ENCODE data around the gene TMEM203.
"Not testable (repeated sequence)": the region's sequence is repeated elsewhere in the genome, so short reads cannot be mapped to it uniquely, and the experiment has no call there.

TMEM203 gene

DNA sequence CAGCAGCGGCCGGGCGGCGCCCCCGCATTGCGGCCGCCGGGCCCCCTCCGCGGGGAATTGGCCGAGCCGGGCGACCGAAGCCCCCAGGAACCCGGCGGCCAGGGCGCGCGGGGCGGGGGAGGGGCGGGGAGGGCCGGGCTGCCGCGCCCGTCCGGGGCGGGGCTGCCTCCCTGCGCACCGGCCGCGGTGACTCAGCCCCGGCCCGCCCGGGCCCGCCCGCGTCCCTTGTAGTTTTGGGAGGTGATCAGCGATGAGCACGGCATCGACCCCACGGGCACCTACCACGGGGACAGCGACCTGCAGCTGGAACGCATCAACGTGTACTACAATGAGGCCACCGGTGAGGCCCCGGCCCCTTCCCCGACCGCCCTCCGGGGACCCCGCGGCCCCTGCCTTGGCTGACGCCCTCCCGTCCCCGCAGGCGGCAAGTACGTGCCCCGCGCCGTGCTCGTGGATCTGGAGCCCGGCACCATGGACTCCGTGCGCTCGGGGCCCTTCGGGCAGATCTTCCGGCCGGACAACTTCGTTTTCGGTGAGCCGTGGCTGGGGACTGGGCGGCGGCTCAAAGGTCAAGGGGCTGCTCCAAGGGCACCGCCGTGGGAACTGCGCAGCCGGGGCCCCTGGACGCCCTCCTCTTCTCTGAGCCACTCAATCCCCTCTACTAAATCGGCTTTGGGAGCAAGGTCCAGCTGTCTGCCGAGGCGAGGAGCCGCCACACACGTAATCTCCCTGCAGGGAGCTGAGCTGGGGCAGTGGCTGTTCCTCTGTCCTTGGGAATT lies 36.2 kb upstream of the TMEM203 start:
- DNase-seq = peak; percentile 37 to 69 (median 50)

DNA sequence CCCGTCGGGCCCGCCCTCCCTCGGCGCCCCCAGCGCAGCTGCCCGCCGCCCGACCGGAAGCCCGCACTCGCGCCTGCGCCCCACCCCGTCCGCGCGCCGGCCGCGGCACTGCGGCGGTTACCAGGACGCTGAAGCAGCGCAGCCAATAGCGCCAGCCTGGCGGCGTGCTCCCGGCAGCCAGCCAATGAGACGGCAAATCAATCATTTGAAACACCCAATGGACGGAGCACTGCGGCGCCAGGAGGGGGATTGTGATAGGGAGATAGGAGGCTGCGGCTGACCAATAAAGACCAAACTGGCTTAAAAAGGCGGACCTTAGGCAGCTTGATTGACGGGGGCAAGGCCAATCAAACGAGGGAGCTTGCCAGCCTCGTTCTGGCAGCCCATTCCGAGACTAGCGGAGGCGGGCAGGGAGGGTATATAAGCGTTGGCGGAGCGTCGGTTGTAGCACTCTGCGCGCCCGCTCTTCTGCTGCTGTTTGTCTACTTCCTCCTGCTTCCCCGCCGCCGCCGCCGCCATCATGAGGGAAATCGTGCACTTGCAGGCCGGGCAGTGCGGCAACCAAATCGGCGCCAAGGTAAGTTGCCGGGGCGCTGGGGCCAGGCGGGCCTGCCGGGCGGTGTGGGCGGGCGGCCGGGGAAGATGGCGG lies 35.5 kb upstream of the TMEM203 start, which contains the start of gene TUBB4B:
Gene TUBB4B (plus strand): TSS at position 447 of the 649 bp plus-strand sequence. CDS start 74 bp downstream, at position 521.
- DNase-seq = peak; percentile 91 to 100 (median 96)

DNA sequence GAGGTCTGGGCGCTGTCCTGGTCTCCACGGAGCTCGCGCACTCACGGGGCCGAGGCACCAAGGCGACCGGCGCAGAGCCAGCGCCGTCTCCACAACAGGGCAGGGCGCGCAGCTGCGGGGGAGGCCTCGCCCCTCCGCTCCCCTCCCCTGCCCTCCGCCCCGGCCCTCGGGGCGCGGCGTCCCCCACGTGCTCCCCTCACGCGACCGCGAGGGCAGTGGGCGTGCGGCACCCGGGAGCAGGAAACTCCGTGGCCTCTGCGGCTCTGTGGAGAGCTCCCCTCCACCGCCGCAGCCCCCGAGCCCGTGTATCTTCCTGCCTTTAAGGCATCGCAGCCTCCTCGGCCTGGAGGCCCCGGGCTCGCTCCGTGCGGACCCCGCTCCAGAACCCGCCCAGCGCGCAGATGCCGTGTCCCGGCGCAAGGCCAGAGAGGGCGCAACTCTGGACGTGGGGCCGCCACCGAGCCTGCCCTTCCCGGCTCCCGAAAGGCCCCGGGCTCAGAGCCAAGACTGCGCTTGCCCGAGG lies 34.9 kb upstream of the TMEM203 start:
- DNase-seq = peak; percentile 60 to 69 (median 65)

DNA sequence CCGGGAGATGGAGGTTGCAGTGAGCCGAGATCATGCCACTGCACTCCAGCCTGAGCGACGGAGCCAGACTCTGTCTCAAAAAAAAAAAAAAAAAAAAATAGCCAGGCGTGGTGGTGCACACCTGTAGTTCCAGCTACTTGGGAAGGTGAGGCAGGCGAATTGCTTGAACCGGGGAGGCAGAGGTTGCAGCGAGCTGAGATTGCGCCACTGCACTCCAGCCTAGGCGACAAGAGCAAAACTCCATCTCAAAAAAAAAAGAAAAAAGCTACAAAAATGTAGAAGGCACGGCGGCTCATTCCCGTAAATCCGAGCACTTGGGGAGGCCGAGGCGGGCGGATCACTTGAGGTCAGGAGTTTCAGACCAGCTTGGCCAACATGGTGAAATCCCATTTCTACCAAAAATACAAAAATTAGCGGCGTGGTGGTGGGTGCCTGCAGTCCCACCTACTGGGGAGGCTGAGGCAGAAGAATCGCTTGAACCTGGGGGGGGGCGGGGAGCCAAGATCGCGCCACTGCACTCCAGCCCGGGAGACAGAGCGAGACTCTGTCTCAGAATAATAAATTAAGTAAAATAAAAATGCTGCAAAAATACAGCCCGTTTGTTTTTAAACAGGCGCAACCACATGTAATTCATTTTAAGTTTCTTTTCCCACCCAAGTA lies 34.2 kb upstream of the TMEM203 start:
- not testable (repeated sequence) for DNase-seq

DNA sequence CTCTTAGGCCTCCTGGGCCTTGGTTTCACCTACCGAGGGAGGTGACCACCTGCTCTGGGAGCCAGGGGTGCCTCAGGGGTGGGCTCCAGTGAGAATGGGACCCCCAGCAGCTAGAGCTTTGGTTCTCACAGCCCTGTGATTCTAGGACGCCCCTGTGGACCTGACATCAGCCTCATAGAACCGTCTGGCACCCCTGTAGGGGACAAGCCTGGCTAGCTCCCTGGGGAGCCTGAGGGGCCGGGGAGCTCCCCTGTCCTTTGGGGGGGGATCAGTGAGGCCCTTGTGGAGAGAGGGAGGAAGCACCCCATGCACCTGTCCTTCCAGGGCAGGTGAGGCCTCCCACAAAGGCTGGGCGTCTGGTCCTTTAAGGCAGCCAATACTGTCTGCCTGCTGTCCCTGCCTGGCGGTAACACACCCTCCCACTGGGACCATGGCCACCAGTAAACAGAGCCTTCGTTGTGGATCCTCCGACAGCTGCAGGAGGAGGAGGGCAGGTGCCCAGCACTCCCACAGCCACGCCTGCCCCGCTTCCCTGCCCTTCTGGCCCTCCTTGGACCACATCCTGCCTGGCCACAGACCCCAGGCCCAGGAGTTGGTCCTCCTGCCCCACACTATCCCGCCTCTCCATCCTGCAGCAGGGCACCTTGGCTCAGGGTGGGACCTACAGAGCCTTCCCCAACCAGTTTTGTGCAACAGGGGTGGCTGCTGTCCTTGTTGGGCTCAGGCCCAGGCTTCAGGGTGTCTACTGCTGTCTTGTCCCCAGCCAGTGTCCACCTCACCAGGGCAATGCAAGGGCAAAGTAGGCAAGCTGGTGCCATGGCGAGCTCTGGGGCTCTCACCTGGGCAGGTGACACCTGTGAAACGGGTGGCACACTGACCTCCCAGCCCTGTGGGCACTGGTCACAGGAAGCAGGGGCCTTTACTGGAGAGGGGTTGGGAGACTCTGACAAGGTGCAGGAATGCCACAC lies 32.6 kb upstream of the TMEM203 start:
- DNase-seq = no peak

DNA sequence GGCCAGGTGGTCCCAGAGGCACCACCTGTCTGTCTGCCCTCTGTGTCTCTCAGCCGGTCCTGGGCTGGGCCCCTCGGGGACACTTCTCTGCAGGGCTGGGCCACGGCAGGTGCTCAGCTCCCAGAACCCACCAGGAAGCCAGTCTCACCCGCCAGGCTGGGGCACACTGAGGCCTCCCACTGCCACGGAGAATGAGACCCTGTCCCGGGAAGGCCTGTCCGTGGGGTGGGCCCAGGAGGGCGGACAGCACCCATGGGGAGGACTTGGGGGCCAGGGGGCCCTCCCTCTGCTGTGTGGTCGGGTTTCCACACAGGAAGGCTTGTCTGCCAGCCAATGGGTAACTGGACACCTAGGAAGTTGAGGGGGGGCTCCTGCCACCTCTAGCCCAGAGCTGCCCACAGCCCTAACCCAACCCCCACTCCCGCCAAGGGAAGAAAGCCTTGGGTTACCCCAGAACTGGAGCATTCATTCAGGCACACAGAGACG lies 31.5 kb upstream of the TMEM203 start:
- no peak for DNase-seq

DNA sequence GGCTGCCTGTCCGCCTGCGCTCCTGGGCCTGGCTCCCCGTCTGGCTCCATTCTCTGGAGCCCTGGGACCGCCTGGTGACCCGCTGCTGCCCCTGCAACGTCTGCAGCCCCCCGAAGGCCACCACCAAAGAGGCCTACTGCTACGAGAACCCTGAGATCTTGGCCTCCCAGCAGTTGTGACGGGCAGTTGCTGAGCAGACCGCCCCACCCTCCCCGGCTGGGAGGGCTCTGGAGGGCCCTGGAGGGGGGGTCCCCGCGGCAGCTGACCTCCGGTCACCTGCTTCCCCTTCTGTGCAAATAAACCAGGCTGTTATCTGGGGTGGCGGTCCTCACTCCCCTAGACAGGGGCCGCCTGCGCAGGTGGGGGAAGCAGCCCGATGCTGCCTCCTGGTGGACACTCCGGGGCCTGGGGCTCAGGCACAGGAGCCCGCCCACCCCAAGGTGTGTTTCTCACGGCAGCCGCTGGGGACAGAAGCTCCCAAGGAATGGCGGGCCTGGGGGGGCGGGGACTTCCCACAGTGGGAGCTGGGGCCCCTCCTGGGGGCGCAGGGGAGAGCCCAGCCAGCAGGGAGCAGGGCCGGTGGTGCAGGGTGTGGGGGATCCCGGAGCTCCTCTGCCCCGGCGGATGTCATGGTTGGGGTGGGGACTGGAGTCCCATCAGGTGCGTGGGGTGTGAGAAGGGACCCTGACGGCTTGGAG lies 30.9 kb upstream of the TMEM203 start:
- DNase-seq = peak; percentile 83 to 88 (median 86)

DNA sequence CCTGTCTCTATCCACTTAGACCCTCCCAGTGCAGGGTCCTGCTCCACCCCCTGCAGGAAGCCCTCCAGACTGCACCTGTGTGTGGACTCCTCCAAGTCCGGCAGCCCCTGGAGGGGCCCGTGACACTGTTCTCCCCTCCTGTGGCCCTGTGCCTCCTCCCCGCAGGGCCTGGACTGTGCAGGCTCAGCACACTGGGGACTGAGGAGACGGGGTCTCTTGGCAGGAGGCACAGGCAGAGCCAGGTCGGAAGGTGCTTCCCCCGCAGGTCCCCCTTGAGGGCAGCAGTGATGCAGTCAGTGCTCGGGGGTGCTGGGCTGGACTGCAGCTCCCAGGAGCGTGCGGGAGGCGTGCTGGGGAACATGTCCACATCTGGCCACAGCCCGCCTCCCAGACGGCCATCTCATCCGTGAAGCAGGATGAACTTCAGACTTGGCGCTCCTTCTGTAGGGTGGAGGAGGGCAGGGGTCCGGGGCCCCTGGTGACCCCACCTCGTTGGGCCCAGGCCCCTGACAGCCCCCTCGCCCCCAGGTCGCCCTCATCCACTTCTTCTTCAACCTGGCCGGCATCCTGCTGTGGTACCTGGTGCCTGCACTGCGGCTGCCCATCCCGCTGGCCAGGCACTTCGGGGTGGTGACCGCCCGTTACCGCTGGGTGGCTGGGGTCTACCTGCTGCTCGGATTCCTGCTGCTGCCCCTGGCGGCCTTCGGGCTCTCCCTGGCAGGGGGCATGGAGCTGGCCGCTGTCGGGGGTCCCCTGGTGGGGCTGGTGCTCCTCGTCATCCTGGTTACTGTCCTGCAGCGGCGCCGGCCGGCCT lies 30.2 kb upstream of the TMEM203 start:
- DNase-seq = no peak

DNA sequence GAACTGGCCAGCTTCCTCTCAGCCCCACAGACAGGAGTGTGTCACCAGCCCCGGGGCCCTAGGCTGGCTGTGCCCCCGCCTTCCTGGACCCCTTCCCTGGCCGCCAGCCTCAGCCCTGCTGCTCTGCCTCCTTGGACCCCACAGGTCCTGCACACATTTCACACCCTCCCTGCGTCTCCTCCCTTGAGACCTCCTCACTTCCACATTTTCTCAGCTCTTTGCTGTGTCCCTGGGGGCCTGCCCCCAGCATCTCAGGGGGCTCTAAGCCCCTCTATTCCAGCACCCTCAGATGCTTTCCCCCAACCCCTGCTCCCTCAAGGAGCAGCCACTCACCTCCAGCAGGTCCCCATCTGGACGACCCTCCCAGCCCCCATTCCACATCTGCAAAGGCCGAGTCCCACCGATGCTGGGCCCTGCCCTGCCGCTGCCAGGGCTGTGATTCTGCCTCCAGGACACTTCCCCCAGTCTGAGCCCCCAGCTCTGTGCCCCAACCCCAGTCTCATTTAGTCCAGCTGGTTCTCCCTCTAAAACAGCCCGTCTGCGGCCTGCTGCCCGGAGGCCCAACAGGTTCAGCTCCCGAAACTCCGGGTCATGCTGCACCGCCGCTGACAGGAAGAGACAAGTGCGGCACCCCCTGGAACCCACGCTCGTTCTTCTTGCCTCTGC lies 29.4 kb upstream of the TMEM203 start:
- DNase-seq = no peak

DNA sequence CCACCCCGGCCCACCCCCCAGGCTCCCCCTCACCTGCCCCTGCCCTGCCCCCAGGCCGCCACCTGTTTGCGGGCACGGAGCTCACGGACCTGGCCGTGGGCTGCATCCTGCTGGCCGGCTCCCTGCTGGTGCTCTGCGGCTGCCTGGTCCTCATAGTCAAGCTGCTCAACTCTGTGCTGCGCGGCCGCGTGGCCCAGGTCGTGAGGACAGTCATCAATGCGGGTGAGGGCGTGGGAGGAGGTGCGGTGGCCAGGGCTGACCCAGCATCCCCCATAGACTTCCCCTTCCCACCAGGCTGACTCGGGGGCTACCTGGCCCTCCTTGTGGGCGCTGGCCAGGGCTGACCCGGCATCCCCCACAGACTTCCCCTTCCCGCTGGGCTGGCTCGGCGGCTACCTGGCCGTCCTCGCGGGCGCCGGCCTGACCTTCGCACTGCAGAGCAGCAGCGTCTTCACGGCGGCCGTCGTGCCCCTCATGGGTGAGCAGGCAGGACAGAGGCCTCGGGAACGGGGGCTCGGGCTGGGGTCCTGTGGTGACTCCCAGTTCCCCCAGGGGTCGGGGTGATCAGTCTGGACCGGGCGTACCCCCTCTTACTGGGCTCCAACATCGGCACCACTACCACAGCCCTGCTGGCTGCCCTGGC lies 28.7 kb upstream of the TMEM203 start:
- DNase-seq = no peak

DNA sequence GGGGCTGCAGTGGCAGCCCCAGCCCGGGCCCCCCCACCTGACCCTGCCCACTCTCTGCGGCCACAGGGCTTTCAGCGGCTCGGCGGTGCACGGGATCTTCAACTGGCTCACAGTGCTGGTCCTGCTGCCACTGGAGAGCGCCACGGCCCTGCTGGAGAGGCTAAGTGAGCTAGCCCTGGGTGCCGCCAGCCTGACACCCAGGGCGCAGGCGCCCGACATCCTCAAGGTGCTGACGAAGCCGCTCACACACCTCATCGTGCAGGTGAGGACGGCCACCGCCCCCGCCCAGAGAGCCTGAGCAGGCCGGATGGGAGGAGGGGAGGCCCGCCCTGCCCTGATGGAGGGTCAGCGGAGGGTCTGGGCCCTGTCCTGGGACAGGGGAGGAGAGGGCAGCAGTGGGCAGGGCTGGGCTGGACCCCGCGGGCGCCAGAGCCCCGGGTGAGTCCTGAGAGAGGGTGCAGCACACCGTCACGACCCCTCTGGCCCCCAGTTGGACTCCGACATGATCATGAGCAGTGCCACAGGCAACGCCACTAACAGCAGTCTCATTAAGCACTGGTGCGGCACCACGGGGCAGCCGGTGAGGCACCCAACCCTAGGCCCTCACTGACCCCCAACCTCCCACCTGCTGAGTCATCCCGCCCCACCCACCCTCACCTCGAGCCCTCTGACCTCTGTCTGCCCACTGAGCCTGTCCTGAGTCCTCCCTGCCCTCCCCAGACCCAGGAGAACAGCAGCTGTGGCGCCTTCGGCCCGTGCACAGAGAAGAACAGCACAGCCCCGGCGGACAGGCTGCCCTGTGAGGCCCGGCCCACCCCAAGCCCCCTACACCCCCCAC lies 27.9 kb upstream of the TMEM203 start:
- DNase-seq = no peak

DNA sequence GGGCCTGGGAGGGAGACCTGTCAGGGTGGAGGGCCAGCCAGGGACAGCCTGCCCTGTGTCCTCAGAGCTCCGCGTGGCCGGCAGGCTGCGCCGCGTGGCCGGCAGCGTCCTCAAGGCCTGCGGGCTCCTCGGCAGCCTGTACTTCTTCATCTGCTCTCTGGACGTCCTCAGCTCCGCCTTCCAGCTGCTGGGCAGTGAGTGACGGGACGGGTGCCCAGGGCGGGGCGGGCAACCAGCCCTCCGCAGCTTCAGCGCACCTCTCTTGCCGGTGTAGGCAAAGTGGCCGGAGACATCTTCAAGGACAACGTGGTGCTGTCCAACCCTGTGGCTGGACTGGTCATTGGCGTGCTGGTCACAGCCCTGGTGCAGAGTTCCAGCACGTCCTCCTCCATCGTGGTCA lies 27.1 kb upstream of the TMEM203 start:
- DNase-seq = no peak

DNA sequence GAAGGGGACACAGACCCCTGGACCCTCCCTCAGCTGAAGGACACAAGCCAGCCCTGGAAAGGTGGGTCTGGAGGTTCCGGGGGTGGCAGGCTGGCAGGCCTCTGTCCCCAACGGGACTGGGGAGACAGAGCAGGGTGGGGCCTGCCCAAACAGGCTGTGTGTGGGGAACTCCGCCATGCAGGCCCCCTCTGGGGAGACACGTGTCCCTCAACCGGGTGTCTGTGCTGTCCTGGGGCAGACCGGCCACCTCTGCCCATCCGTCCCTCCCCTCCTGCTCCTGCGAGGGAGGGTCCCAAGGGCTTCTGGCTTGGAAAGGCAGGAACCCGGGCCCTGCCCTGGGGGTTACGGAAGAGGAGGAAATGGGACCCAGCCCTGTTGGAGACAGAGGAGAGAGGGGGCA lies 26.7 kb upstream of the TMEM203 start:
- no peak for DNase-seq

DNA sequence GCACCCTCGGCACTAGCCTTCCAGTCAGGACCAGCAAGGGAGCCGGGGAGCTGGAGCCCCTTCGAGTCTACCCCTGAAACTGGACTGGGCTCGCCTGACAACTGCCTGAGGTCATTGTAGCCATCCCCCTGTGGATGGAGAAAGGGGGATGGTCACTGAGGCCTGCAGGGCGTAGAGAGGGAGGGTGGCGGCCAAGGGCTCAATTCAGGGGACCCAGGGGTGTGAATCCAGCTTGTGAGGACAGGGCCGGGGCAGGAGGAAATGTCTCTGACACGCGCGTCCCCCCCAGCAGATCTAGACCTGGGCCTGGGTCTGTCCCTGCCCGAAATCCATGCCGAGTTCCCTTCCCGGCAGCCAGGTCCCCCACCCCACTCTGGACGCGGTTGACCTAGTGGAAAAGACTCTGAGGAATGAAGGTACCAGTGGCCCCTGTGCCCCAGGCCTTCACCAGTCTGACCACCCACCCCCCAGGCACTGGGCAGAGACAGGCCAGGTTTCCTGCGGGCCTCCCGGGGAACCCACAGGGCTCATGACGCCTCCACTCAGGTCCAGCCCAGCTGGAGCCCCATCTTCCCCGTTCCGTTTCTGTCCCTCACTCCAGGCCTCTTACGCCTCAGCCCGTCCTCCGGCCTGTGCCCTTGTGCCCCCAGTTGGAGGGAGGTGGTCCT lies 26.1 kb upstream of the TMEM203 start:
- no peak for DNase-seq

DNA sequence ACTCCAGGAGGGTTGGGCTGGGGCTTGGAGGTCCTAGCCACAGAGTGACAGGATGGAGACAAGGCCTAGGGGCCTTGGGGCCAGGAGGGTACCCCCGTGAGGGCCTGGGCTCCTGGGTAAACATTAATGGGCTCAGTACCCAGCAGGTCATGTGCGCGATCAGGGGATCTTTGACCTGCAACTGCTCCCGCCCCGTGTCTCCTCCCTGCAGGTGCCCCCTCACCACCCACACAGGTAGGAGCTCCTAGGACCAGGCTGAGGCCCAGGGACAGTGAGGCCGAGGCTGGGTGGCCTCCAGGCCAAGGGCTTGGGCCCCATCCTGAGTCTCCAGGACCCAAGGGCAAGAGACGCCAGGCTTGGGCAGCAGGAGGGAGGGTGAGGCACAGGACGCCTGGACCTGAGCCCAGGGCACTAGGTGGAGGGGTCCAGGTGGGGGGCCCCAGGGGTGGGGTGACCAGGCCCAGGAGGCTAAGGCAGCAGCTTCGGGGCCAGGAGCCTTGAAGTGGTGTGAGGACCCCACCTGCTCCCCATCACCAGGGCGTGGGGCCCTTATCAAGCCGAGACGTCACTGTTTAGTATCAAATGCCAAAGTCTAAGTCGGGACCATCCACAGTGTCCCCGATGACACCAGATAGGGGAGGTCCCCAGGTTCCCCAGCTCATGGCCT lies 25.4 kb upstream of the TMEM203 start, which contains the start of gene SLC34A3:
Gene SLC34A3 (plus strand): TSS at position 197 of the 667 bp plus-strand sequence. CDS start 802 bp downstream, outside the sequence.
- DNase-seq = no peak

DNA sequence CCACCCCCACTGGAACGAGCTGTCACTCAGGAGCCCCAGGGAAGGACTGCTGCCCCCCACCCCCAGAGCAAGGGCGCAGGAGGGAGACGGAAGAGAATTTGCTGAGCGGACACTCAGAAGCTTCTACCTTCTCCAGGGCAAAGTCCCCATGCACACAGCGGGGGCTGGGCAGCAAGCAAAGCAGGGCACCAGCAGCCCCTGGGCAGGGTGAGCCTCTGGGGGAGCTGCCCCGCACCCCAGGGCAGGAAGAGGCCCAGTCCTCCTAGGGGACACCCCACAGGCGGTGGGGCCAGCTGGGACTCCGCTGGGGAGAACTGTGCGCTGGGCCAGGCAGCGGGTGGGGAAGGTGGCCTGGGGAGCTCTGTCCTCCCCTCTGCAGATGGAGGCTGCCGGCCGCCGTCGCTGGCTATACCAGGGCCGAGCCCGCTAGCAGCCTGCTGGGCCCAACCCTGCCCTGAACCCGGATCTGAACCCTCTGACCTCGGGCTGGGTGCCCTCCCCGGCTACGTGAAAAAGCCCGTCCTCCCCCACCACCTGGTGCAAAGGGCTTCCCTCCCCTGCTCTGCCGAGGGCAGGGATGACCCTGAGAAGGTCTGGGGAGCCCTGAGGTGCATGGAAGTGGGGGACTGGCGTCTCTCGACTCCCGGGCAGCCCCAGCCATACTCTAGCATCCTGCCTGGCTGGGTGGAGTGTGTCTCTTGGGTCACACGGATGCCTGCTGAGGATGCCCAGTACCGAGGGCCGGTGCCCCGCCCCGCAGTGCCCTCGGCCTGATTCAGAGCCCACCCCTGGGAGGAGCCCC lies 24.7 kb upstream of the TMEM203 start:
- DNase-seq = no peak

Data from activated CD4-positive, CD25-positive, alpha-beta regulatory T cell (primary cell).